Fibroblast of pulmonary artery (primary cell): ENCODE measurements around the gene ARL4C.
A peak's percentile ranks its signal among the peaks of the same experiment; 100 is the strongest.

ENCODE experiments used
- DNase-seq: peaks from one replicate; pipeline ENCODE4 v3.0.0-alpha.2; 2010; ENCODE audit warnings: low read depth
- H3K4me3 ChIP-seq: replicated peaks from 2 replicates; pipeline ENCODE4 v1.5.1; 2011; ENCODE audit warnings: low read depth, mild to moderate bottlenecking, control low read depth, low read length, moderate library complexity
- TF ChIP-seq, protein P1 (sequence below): IDR thresholded peaks from 2 replicates; pipeline ENCODE4 v1.5.1; 2011; ENCODE audit warnings: mild to moderate bottlenecking, control low read depth, low read length, inconsistent platforms; ENCODE audit errors: missing control alignments

ARL4C gene

GRCh38 chr2:234500394-234501006 is 3.6 kb upstream of the ARL4C start:
- TF ChIP-seq, protein P1, sequence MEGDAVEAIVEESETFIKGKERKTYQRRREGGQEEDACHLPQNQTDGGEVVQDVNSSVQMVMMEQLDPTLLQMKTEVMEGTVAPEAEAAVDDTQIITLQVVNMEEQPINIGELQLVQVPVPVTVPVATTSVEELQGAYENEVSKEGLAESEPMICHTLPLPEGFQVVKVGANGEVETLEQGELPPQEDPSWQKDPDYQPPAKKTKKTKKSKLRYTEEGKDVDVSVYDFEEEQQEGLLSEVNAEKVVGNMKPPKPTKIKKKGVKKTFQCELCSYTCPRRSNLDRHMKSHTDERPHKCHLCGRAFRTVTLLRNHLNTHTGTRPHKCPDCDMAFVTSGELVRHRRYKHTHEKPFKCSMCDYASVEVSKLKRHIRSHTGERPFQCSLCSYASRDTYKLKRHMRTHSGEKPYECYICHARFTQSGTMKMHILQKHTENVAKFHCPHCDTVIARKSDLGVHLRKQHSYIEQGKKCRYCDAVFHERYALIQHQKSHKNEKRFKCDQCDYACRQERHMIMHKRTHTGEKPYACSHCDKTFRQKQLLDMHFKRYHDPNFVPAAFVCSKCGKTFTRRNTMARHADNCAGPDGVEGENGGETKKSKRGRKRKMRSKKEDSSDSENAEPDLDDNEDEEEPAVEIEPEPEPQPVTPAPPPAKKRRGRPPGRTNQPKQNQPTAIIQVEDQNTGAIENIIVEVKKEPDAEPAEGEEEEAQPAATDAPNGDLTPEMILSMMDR, result peak; percentile 67
- H3K4me3 ChIP-seq, result no peak overlapping the region
- DNase-seq, result peak; percentile 76

- TF ChIP-seq, protein P1, result no peak
- H3K4me3 ChIP-seq, result peak overlapping the region; percentile 39
- no peak for DNase-seq
These were observed 834 bp upstream of the ARL4C start for GRCh38 chr2:234497594-234498235.

DNA sequence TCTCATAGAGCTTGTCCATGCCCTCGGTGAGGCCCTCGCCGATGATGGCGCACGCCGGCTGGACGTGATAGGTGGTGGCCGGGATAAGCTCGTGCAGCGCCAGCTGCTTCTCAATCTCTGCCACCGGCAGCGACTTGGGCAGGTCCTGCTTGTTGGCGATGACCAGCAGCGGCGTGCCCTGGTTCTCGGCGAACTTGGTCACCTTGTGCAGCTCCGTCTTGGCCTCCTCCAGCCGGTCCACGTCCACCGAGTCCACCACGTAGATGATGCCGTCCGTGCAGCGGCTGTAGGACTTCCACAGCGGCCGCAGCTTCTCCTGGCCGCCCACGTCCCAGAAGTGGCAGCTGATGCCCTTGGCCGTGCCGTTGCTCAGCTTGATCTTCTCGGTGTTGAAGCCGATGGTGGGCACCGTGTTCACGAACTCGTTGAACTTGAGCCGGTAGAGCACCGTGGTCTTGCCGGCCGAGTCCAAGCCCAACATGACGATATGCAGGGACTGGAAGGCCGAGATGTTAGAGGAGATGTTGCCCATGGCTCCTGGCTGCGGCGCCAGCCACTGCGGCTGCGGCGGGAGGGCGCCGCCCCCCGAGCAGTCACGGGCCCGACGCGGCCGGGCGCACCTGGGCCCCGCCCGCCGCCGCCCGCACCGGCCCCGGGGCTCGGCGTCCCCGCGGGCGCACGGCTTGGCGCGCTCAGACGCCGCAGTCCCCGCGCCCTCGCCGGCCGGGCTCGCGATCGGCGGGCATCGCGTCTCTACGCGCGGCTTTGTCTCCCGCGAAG is 636 bp downstream of the ARL4C start:
- peak; percentile 32 for DNase-seq
- H3K4me3 ChIP-seq, result peak overlapping the region; percentile 66

DNA sequence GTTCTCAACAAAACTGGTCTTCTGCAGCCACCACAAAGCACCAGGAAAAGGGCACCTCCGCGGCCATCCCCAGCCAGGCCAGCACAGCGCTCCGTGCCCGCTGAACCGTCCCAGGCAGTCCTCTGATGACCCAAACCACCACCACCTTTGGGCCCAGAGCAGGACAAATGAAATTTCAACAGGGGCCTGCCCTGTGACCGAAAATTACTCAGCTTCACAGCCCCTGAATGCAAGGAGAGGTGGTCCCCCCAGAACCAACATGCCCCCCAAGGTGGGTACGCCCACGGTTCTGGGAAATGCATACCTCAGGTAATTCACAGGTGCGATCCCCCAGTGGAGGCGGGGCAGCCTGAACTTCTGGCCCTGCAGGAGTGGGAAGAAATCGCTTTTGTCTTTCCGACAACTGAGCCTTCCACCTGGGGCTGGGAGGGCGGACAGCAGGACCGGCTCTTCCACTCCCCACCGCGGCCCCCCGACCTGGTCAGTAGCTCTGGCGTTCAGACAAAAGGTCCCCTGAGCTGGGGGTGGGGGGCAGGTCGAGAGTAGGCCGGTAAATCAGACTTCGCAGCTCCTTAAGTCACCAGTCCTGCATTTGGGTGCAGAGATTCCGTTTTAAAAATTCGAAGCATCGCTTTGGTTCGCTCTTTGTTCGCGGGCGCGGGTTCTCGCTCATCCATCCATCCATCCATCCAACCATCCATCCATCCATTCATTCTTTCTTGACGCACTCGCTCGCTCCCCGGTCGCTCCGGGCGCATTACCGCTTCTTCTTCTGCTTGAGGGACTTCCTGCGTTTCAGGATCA is 1.4 kb downstream of the ARL4C start:
- H3K4me3 ChIP-seq, result peak overlapping the region; percentile 66
- TF ChIP-seq, protein P1, result no peak
- DNase-seq, result no peak

More for the DNA sequence above, 636 bp downstream of the ARL4C start:
- TF ChIP-seq, protein P1, result no peak

- TF ChIP-seq, protein P1, result no peak
- peak overlapping the region; percentile 66 for H3K4me3 ChIP-seq
- peak; percentile 65 for DNase-seq
These were observed 2.3 kb downstream of the ARL4C start for GRCh38 chr2:234494361-234495250.

- TF ChIP-seq, protein P1, result no peak
- H3K4me3 ChIP-seq, result peak overlapping the region; percentile 8
- no peak for DNase-seq
These were observed 3.1 kb downstream of the ARL4C start for GRCh38 chr2:234493796-234494195.
